Measurements from ENCODE around the gene CCKAR. TPM values are rescaled to one million over a fixed set of nuclear protein-coding genes. Genes with fewer than 3 reads are reported as not detected.

CCKAR gene
- total RNA-seq, 3 donors from 2014 or later = not detected

GRCh38 chr4:26466578-26467270 is 23.6 kb downstream of the CCKAR start:
- Histone ChIP-seq H3K4me3 (no peak overlapping the region), H3K27me3 (no peaks in the 10 kb centered on the region), H3K9me3 (no peaks in the 10 kb centered on the region), H3K4me1 (no peaks in the 10 kb centered on the region), H3K36me3 (no peaks in the 10 kb centered on the region), H3K27ac (no peak overlapping the region)
- TF ChIP-seq POLR2A (IDR thresholded peaks at IDR 0.05) (no peak), POLR2AphosphoS5 (IDR thresholded peaks at IDR 0.05) (no peak), CTCF (IDR thresholded peaks at IDR 0.05) (no peak)
- intact Hi-C loops (cut with DNase I; ENCODE audit: low total_unique reads) = loop anchor here (5.0 kb wide), 1 partner anchor 746 kb away; no protein-coding TSS in a partner anchor
- DNase-seq (ENCODE audit: low spot score in 2 of 2) = no peak

DNA sequence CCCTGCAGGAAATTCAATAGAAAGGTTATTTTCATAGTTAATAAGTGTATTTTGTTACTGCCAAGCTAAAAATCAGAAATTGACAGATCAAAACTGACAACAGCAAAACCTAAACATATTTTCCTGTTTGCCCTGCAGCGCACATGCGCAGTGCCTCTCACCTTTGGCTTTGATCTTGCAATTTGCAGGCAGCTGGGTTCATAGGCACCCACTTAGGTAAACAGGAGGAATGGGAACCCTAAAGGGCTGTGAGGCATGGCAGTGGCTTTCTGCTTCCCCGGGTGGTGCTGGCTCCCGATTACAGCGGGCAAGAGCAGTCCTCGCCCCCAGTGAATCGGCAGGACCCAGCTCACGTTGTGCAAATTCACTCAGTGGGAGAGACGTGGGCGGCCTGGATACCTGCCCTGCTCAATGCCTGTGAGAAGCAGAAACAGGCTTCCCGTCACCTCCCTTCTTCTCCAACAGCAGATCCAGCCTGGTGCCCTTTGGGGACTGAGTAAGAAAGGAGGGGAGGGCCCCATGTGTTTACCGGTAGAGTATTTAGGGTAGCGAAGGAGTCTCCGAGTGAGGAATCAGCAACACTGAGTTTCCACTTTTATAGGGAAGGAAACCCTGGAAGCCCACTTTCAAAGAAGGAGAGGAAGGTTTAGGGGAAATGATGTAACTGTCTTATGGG is 25.7 kb downstream of the CCKAR start:
- no peak overlapping the region for H3K27ac ChIP-seq
- H3K27me3 ChIP-seq = no peaks in the 10 kb centered on the region
- H3K4me3 ChIP-seq = no peak overlapping the region
- no peaks in the 10 kb centered on the region for H3K9me3 ChIP-seq
- H3K4me1 ChIP-seq = no peaks in the 10 kb centered on the region
- H3K36me3 ChIP-seq = no peaks in the 10 kb centered on the region
- intact Hi-C loops (cut with DNase I; ENCODE audit: low total_unique reads) = loop anchor here (5.0 kb wide), 1 partner anchor 748 kb away; no protein-coding TSS in a partner anchor
- TF ChIP-seq CTCF (IDR thresholded peaks at IDR 0.05) (no peak), POLR2AphosphoS5 (IDR thresholded peaks at IDR 0.05) (no peak), POLR2A (IDR thresholded peaks at IDR 0.05) (no peak)
- DNase-seq (ENCODE audit: low spot score in 2 of 2) = no peak

DNA sequence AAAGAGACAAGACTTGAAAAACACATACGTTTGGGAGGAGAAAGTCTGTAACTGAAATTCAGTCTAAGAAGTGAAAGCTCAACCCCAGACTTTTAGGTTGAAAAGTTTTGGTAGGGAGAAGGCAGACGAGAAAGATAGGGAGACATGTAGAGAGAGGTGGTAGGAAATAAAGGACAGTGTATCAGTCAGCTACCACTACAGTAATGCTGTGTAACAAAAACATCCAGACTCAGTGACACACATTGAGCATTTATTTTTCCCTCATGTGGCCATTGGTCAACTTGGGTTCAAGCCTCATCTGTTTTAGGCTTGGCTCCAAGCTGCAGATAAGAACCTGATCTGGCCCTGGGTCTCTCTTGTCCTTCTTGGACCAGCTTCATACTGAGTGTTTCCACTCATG is 26.9 kb downstream of the CCKAR start:
- Histone ChIP-seq H3K27ac (no peak overlapping the region), H3K36me3 (no peaks in the 10 kb centered on the region), H3K4me3 (no peak overlapping the region), H3K4me1 (no peaks in the 10 kb centered on the region), H3K27me3 (no peaks in the 10 kb centered on the region), H3K9me3 (no peaks in the 10 kb centered on the region)
- DNase-seq (ENCODE audit: low spot score in 2 of 2) = no peak
- intact Hi-C loops (cut with DNase I; ENCODE audit: low total_unique reads) = no loop called here
- TF ChIP-seq POLR2A (IDR thresholded peaks at IDR 0.05) (no peak), CTCF (IDR thresholded peaks at IDR 0.05) (no peak), POLR2AphosphoS5 (IDR thresholded peaks at IDR 0.05) (no peak)

DNA sequence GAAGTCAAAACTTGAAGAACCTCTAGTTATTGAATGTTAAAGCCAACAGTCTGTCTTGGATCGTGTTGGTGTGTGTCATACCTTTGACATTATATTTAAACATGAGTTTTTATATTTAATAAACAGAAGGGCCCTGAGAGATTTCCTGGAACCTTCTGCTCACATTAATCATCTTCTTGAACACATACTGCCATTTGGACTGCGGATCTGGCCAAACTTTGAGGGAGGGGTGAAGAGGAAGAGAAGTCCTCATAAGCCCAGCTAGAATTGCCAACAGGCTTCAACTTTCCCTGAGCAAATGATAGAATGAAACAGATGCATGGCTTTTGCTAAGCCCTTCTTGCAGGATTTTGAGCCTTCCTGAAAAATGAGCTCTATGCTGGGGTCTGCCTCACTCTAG is 27.4 kb downstream of the CCKAR start:
- TF ChIP-seq POLR2A (IDR thresholded peaks at IDR 0.05) = no peak
- no peak for TF ChIP-seq CTCF (IDR thresholded peaks at IDR 0.05)
- TF ChIP-seq POLR2AphosphoS5 (IDR thresholded peaks at IDR 0.05) = no peak
- no peaks in the 10 kb centered on the region for H3K9me3 ChIP-seq
- H3K27me3 ChIP-seq = no peaks in the 10 kb centered on the region
- no peak overlapping the region for H3K27ac ChIP-seq
- no peaks in the 10 kb centered on the region for H3K4me1 ChIP-seq
- intact Hi-C loops (cut with DNase I; ENCODE audit: low total_unique reads) = no loop called here
- no peaks in the 10 kb centered on the region for H3K36me3 ChIP-seq
- DNase-seq (ENCODE audit: low spot score in 2 of 2) = no peak
- no peak overlapping the region for H3K4me3 ChIP-seq

Data from breast epithelium (tissue), 4 donors.